ENCODE results near the gene IL15RA.
"Not testable (repeated sequence)": the region's sequence is repeated elsewhere in the genome, so short reads cannot be mapped to it uniquely, and the experiment has no call there.

IL15RA gene

GRCh38 chr10:6005856-6006395, 28.6 kb upstream of the IL15RA start:
- DNase-seq (ENCODE audit: low read depth), result no peak

GRCh38 chr10:6005161-6005804, 27.9 kb upstream of the IL15RA start:
- DNase-seq (ENCODE audit: low read depth), result not testable (repeated sequence)

- DNase-seq (ENCODE audit: low read depth), result no peak
Measured at GRCh38 chr10:6002809-6003510, 25.6 kb upstream of the IL15RA start.

GRCh38 chr10:5999440-6000165, 22.3 kb upstream of the IL15RA start:
- no peak for DNase-seq (ENCODE audit: low read depth)

- no peak for DNase-seq (ENCODE audit: low read depth)
Measured at GRCh38 chr10:5996696-5997095, 19.4 kb upstream of the IL15RA start.

- no peak for DNase-seq (ENCODE audit: low read depth)
Measured at GRCh38 chr10:5992398-5992797, 15.1 kb upstream of the IL15RA start.

GRCh38 chr10:5991708-5992107, 14.4 kb upstream of the IL15RA start:
- no peak for DNase-seq (ENCODE audit: low read depth)

GRCh38 chr10:5989756-5990155, 12.4 kb upstream of the IL15RA start:
- no peak for DNase-seq (ENCODE audit: low read depth)

GRCh38 chr10:5988336-5988920, 11.1 kb upstream of the IL15RA start:
- DNase-seq (ENCODE audit: low read depth), result no peak

- DNase-seq (ENCODE audit: low read depth), result no peak
Measured at GRCh38 chr10:5987747-5988146, 10.4 kb upstream of the IL15RA start.

- no peak for DNase-seq (ENCODE audit: low read depth)
Measured at GRCh38 chr10:5985029-5985428, 7.7 kb upstream of the IL15RA start.

- no peak for DNase-seq (ENCODE audit: low read depth)
Measured at GRCh38 chr10:5983774-5984173, 6.4 kb upstream of the IL15RA start.

- no peak for DNase-seq (ENCODE audit: low read depth)
Measured at GRCh38 chr10:5981529-5981928, 4.2 kb upstream of the IL15RA start.

GRCh38 chr10:5978230-5978489, 817 bp upstream of the IL15RA start:
- DNase-seq (ENCODE audit: low read depth), result no peak

- DNase-seq (ENCODE audit: low read depth), result no peak
Measured at GRCh38 chr10:5976512-5977470, 552 bp downstream of the IL15RA start.

GRCh38 chr10:5975641-5976473, 1.5 kb downstream of the IL15RA start:
- DNase-seq (ENCODE audit: low read depth), result no peak

GRCh38 chr10:5973069-5973468, 4.3 kb downstream of the IL15RA start:
- DNase-seq (ENCODE audit: low read depth), result no peak

GRCh38 chr10:5971886-5972285, 5.5 kb downstream of the IL15RA start:
- no peak for DNase-seq (ENCODE audit: low read depth)

- DNase-seq (ENCODE audit: low read depth), result no peak
Measured at GRCh38 chr10:5971315-5971832, 6.0 kb downstream of the IL15RA start.

- DNase-seq (ENCODE audit: low read depth), result no peak
Measured at GRCh38 chr10:5970527-5970926, 6.8 kb downstream of the IL15RA start.

Measured in HS-27A (cell line).